Measurements from ENCODE around the gene GMCL2. TPM values are rescaled to one million over a fixed set of nuclear protein-coding genes. Genes with fewer than 3 reads are reported as not detected.

Gene GMCL2
- total RNA-seq, 4 donors from 2014 or later, result not detected

GRCh38 chr5:178204935-178205748, 18.0 kb upstream of the GMCL2 start:
- no peaks in the 10 kb centered on the region for H3K27me3 ChIP-seq
- no peak for TF ChIP-seq CTCF (IDR thresholded peaks at IDR 0.05)
- no peak for TF ChIP-seq EP300 (IDR thresholded peaks at IDR 0.05; ENCODE audit: low read depth)
- TF ChIP-seq POLR2A (IDR thresholded peaks at IDR 0.05), result peak; percentile 93
- TF ChIP-seq POLR2AphosphoS5 (IDR thresholded peaks at IDR 0.05), result peak; percentile 89 to 96 (median 92)
- intact Hi-C loops (cut with DNase I; ENCODE audit: low total_unique reads), result no loop called here

GRCh38 chr5:178204182-178204934, 17.2 kb upstream of the GMCL2 start, which contains the start of gene HNRNPAB:
HNRNPAB (plus strand) TSS chr5:178204533; CDS start chr5:178204838, 305 bp downstream.
- 1% methylated on average over 57 of the region's 96 CpGs; no CpG with 5 or more reads in 1 of the 2 donors for WGBS, 2 donors (ENCODE audit: low coverage in 1 of 2)
- Histone ChIP-seq H3K9me3 (no peaks in the 10 kb centered on the region), H3K36me3 (peaks cover 0 to 11% (median 1%) of the 10 kb centered on the region in 4 donors), H3K4me1 (peaks cover 32 to 49% (median 42%) of the 10 kb centered on the region in 4 donors), H3K4me3 (peak within 1 kb of the TSS; percentile 93 to 99 (median 96)), H3K27ac (peak within 1 kb of the TSS; percentile 99), H3K27me3 (no peaks in the 10 kb centered on the region)
- TF ChIP-seq POLR2A (IDR thresholded peaks at IDR 0.05) (peak; percentile 100), POLR2AphosphoS5 (IDR thresholded peaks at IDR 0.05) (peak; percentile 99 to 100 (median 100)), CTCF (IDR thresholded peaks at IDR 0.05) (no peak), EP300 (IDR thresholded peaks at IDR 0.05; ENCODE audit: low read depth) (no peak)
- intact Hi-C loops (cut with DNase I; ENCODE audit: low total_unique reads) (no loop called here), in situ Hi-C loops (cut with MboI; ENCODE audit: low pct_ligation_motif_present in 1 of 4, low pct_unique_long_range_greater_than_20kb in 1 of 4, low sequenced_read_pairs in 3 of 4) (no loop called here)
- DNase-seq, result peak; percentile 97

More at GRCh38 chr5:178204935-178205748, 18.0 kb upstream of the GMCL2 start:
- Histone ChIP-seq H3K4me1 (peaks cover 36 to 54% (median 46%) of the 10 kb centered on the region in 4 donors), H3K4me3 (peak overlapping the region; percentile 93 to 99 (median 96)), H3K27ac (peak overlapping the region; percentile 99), H3K36me3 (peaks cover 0 to 19% (median 5%) of the 10 kb centered on the region in 4 donors), H3K9me3 (no peaks in the 10 kb centered on the region)
- peak; percentile 92 for DNase-seq
- in situ Hi-C loops (cut with MboI; ENCODE audit: low pct_ligation_motif_present in 1 of 4, low pct_unique_long_range_greater_than_20kb in 1 of 4, low sequenced_read_pairs in 3 of 4), result no loop called here
- 1% methylated on average over 74 of the region's 90 CpGs; no CpG with 5 or more reads in 1 of the 2 donors for WGBS, 2 donors (ENCODE audit: low coverage in 1 of 2)

- in situ Hi-C loops (cut with MboI; ENCODE audit: low pct_ligation_motif_present in 1 of 4, low pct_unique_long_range_greater_than_20kb in 1 of 4, low sequenced_read_pairs in 3 of 4) (no loop called here), intact Hi-C loops (cut with DNase I; ENCODE audit: low total_unique reads) (no loop called here)
- Histone ChIP-seq H3K27me3 (no peaks in the 10 kb centered on the region), H3K27ac (peak overlapping the region; percentile 99), H3K9me3 (no peaks in the 10 kb centered on the region), H3K4me1 (peaks cover 26 to 42% (median 36%) of the 10 kb centered on the region in 4 donors), H3K36me3 (peaks cover 0 to 5% (median 0%) of the 10 kb centered on the region in 4 donors), H3K4me3 (peak overlapping the region; percentile 46 to 99 (median 96))
- WGBS, 2 donors (ENCODE audit: low coverage in 1 of 2), result 32% methylated on average over 29 of the region's 30 CpGs; no CpG with 5 or more reads in 1 of the 2 donors
- TF ChIP-seq CTCF (IDR thresholded peaks at IDR 0.05) (no peak), POLR2A (IDR thresholded peaks at IDR 0.05) (no peak), EP300 (IDR thresholded peaks at IDR 0.05; ENCODE audit: low read depth) (no peak), POLR2AphosphoS5 (IDR thresholded peaks at IDR 0.05) (no peak)
- DNase-seq, result no peak
Observed at GRCh38 chr5:178203670-178204181, 16.6 kb upstream of the GMCL2 start.

- no peaks in the 10 kb centered on the region for H3K27me3 ChIP-seq
- no peak overlapping the region for H3K4me3 ChIP-seq
- peaks cover 16 to 31% (median 25%) of the 10 kb centered on the region in 4 donors for H3K4me1 ChIP-seq
- no peak for DNase-seq
- H3K27ac ChIP-seq, result no peak overlapping the region
- no peaks in the 10 kb centered on the region for H3K9me3 ChIP-seq
- in situ Hi-C loops (cut with MboI; ENCODE audit: low pct_ligation_motif_present in 1 of 4, low pct_unique_long_range_greater_than_20kb in 1 of 4, low sequenced_read_pairs in 3 of 4) (no loop called here), intact Hi-C loops (cut with DNase I; ENCODE audit: low total_unique reads) (no loop called here)
- 91 to 94% methylated on average over 3 to 10 of the region's 10 CpGs for whole genome bisulfite sequencing, 2 donors (ENCODE audit: low coverage in 1 of 2)
- TF ChIP-seq EP300 (IDR thresholded peaks at IDR 0.05; ENCODE audit: low read depth), result no peak
- TF ChIP-seq POLR2A (IDR thresholded peaks at IDR 0.05), result no peak
- no peak for TF ChIP-seq CTCF (IDR thresholded peaks at IDR 0.05)
- TF ChIP-seq POLR2AphosphoS5 (IDR thresholded peaks at IDR 0.05), result no peak
- no peaks in the 10 kb centered on the region for H3K36me3 ChIP-seq
Observed at GRCh38 chr5:178202541-178202940, 15.4 kb upstream of the GMCL2 start.

Measured in transverse colon (tissue), 4 donors.